Measurements from ENCODE around the gene GSPT1. TPM values are rescaled to one million over a fixed set of nuclear protein-coding genes. Genes with fewer than 3 reads are reported as not detected.
A peak's percentile ranks its signal among the peaks of the same experiment; 100 is the strongest.

Gene GSPT1
- total RNA-seq, 1 donor from 2014 or later: 94.3 TPM

DNA sequence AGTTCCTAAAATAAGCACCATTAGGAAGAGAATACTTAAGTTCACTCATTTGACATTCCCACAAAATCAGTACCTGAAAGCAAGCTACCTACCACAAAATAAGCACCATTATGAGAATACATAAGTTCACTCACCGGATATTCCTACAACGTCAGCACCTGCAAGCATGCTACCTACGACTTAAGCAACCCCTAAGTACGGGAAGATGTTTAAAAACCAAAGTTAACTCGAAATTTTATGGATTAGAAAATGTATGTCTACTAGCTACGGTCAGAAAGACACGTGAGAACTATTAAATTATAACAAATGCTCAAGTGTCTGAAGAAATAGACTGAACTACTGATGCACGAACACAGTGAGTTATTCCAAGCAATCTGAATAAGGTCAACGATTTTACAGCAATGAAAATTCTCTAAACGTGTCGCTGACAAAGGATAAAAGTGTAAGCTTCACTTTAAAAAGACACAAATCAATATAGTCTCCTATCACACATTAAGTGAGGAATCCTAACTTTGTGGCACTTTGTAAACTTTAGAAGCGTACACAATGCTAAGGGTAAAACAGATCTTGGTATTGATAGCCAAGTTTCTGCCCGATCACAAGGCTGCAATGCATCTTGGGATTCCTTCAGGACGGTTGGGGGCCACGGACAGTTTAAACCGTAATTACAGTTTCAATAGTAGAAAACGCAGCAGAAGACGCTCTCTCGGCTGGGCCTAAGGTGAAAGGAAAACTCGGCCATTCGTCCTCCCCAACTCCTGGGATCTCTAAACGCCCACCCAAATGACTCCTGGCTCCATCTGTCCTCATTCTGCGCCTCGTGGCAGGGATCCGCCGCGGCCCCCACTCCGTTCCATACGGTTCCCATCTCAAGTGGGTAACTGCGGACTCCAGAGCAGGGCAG, 1.3 kb downstream of the GSPT1 start:
- H3K27ac Mint-ChIP-seq: peak overlapping the region; percentile 74
- no peaks in the 10 kb centered on the region for H3K27me3 Mint-ChIP-seq (ENCODE audit: insufficient read depth, low read depth)
- no peaks in the 10 kb centered on the region for H3K9me3 Mint-ChIP-seq
- TF ChIP-seq EZH2phosphoT487 (IDR thresholded peaks at IDR 0.05) (no peak), CTCF (IDR thresholded peaks at IDR 0.05) (no peak), EZH2 (IDR thresholded peaks at IDR 0.05) (no peak)
- H3K4me3 Mint-ChIP-seq: peak overlapping the region; percentile 97
- peaks cover 61% of the 10 kb centered on the region for H3K79me2 ChIP-seq (ENCODE audit: low read depth)
- no peaks in the 10 kb centered on the region for H3F3A ChIP-seq (ENCODE audit: low read depth)
- H3K36me3 ChIP-seq: no peaks in the 10 kb centered on the region
- H4K20me1 ChIP-seq (ENCODE audit: low read depth): peaks cover 47% of the 10 kb centered on the region
- peak overlapping the region; percentile 33 for H2AFZ ChIP-seq (replicated peaks)
- peak overlapping the region; percentile 90 for H3K4me3 ChIP-seq
- no peaks in the 10 kb centered on the region for H3K36me3 Mint-ChIP-seq
- no peaks in the 10 kb centered on the region for H3K9me3 ChIP-seq (ENCODE audit: low read depth)
- no peak overlapping the region for H3K27ac ChIP-seq
- peaks cover 24% of the 10 kb centered on the region for H3K4me1 ChIP-seq
- peak overlapping the region; percentile 83 for H3K4me2 ChIP-seq
- H3K27me3 ChIP-seq: no peaks in the 10 kb centered on the region
- H3K9ac ChIP-seq: peak overlapping the region; percentile 53
- DNase-seq (ENCODE audit: low spot score): peak; percentile 62
- H3K4me1 Mint-ChIP-seq: peaks cover 41% of the 10 kb centered on the region

GRCh38 chr16:11913425-11914079, 2.2 kb downstream of the GSPT1 start:
- no peak for DNase-seq (ENCODE audit: low spot score)
- H3K4me1 ChIP-seq: peaks cover 24% of the 10 kb centered on the region
- Mint-ChIP-seq H3K27ac (no peak overlapping the region), H3K27me3 (ENCODE audit: insufficient read depth, low read depth) (no peaks in the 10 kb centered on the region), H3K4me3 (peak overlapping the region; percentile 97), H3K4me1 (peaks cover 41% of the 10 kb centered on the region), H3K36me3 (peaks cover 2% of the 10 kb centered on the region), H3K9me3 (no peaks in the 10 kb centered on the region)
- H3K36me3 ChIP-seq: no peaks in the 10 kb centered on the region
- peak overlapping the region; percentile 83 for H3K4me2 ChIP-seq
- H3K9ac ChIP-seq: no peak overlapping the region
- H3K27ac ChIP-seq: no peak overlapping the region
- H4K20me1 ChIP-seq (ENCODE audit: low read depth): peaks cover 51% of the 10 kb centered on the region
- no peaks in the 10 kb centered on the region for H3K27me3 ChIP-seq
- no peak overlapping the region for H2AFZ ChIP-seq (replicated peaks)
- peaks cover 70% of the 10 kb centered on the region for H3K79me2 ChIP-seq (ENCODE audit: low read depth)
- peak overlapping the region; percentile 90 for H3K4me3 ChIP-seq
- TF ChIP-seq EZH2phosphoT487 (IDR thresholded peaks at IDR 0.05) (no peak), CTCF (IDR thresholded peaks at IDR 0.05) (no peak), EZH2 (IDR thresholded peaks at IDR 0.05) (no peak)
- no peaks in the 10 kb centered on the region for H3K9me3 ChIP-seq (ENCODE audit: low read depth)
- H3F3A ChIP-seq (ENCODE audit: low read depth): no peaks in the 10 kb centered on the region

DNA sequence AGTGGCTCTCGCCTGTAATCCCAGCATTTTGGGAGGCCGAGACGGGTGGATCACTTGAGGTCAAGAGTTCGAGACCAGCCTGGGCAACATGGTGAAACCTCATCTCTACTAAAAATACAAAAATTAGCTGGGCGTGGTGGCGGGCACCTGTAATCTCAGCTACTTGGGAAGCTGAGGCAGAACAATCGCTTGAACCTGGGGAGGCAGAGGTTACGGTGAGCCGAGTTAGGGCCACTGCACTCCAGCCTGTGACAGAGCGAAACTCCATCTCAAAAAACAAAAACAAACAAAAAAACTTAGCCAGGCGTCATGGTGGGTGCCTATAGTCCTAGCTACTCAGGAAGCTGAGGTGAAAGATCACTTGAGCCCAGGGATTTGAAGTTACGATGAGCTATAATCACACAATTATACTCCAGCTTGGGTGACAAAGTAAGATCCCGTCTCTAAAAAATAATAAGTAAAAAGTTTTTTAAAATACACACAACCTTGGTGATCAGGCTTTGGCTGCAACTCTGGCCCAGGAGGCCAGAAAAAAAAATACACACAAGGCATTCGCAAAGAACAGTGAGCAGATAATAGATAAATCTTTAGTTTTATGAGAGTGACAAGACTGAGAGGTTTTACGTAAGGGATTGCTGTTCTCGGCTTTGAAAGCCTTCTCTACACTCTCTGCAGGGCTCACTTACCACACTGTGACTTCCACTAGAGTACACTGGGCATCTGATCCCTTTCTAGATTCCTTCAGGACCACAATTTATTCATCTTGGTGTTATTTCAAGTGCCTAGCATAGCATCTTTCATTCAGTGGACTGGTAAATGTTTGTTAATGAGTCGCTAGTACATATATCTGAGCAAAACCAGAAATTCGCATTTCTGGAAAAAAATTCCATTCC, 5.9 kb downstream of the GSPT1 start:
- Histone ChIP-seq H2AFZ (replicated peaks) (no peak overlapping the region), H3K9ac (no peak overlapping the region), H3K9me3 (ENCODE audit: low read depth) (no peaks in the 10 kb centered on the region), H3K4me2 (no peak overlapping the region), H3K4me1 (peaks cover 18% of the 10 kb centered on the region), H3K27ac (peak overlapping the region; percentile 4), H3F3A (ENCODE audit: low read depth) (no peaks in the 10 kb centered on the region), H4K20me1 (ENCODE audit: low read depth) (peaks cover 80% of the 10 kb centered on the region), H3K4me3 (no peak overlapping the region), H3K27me3 (no peaks in the 10 kb centered on the region), H3K36me3 (no peaks in the 10 kb centered on the region), H3K79me2 (ENCODE audit: low read depth) (peaks cover 98% of the 10 kb centered on the region)
- no peaks in the 10 kb centered on the region for H3K27me3 Mint-ChIP-seq (ENCODE audit: insufficient read depth, low read depth)
- no peaks in the 10 kb centered on the region for H3K9me3 Mint-ChIP-seq
- H3K27ac Mint-ChIP-seq: no peak overlapping the region
- H3K4me3 Mint-ChIP-seq: no peak overlapping the region
- TF ChIP-seq EZH2 (IDR thresholded peaks at IDR 0.05): no peak
- no peak for TF ChIP-seq CTCF (IDR thresholded peaks at IDR 0.05)
- no peak for TF ChIP-seq EZH2phosphoT487 (IDR thresholded peaks at IDR 0.05)
- DNase-seq (ENCODE audit: low spot score): no peak
- H3K36me3 Mint-ChIP-seq: peaks cover 2% of the 10 kb centered on the region
- H3K4me1 Mint-ChIP-seq: peaks cover 34% of the 10 kb centered on the region

Measured in neural progenitor cell (in vitro differentiated cells).